ENCODE results near the gene JTB.

Gene JTB

GRCh38 chr1:153951183-153951582 is 26.3 kb downstream of the JTB start:
- no peak overlapping the region for H3K27ac ChIP-seq (ENCODE audit: low read length)
- H3K9me3 ChIP-seq (ENCODE audit: insufficient read depth, low read length, severe bottlenecking) = no peaks in the 10 kb centered on the region
- no peak for TF ChIP-seq EZH2 (IDR thresholded peaks at IDR 0.05; ENCODE audit: borderline replicate concordance, low read depth, low read length, severe bottlenecking)
- TF ChIP-seq CTCF (IDR thresholded peaks at IDR 0.05; ENCODE audit: borderline replicate concordance, extremely low read depth, low read length, poor library complexity, severe bottlenecking) = no peak
- H2AFZ ChIP-seq (ENCODE audit: low read depth, low read length) = no peak overlapping the region
- ATAC-seq (ENCODE audit: insufficient read depth, low read depth) (no peak), DNase-seq (no peak)
- no peak overlapping the region for H3K4me2 ChIP-seq (ENCODE audit: insufficient read depth, low read length)
- H3K4me1 ChIP-seq (ENCODE audit: insufficient read depth, low read length) = peaks cover 16% of the 10 kb centered on the region
- H3K27me3 ChIP-seq (ENCODE audit: insufficient read depth, low read length, poor library complexity) = no peaks in the 10 kb centered on the region
- no peak overlapping the region for H3K4me3 ChIP-seq (ENCODE audit: low read depth in 1 of 2, low read length in 2 of 2)
- H4K20me1 ChIP-seq (ENCODE audit: insufficient read depth, low read length) = peaks cover 36% of the 10 kb centered on the region
- H3K36me3 ChIP-seq (ENCODE audit: insufficient read depth, low read length) = peaks cover 77% of the 10 kb centered on the region
- H3K79me2 ChIP-seq (ENCODE audit: insufficient read depth, low read length) = peaks cover 41% of the 10 kb centered on the region
- H3K9ac ChIP-seq (ENCODE audit: low read depth, low read length) = no peak overlapping the region

GRCh38 chr1:153946622-153947241 is 30.7 kb downstream of the JTB start, which contains the start of gene DENND4B:
Gene DENND4B (minus strand): TSS chr1:153946718. CDS start chr1:153944374, 2,344 bp downstream.
- Histone ChIP-seq H3K9ac (ENCODE audit: low read depth, low read length) (peak within 1 kb of the TSS; percentile 88), H3K4me1 (ENCODE audit: insufficient read depth, low read length) (peaks cover 27% of the 10 kb centered on the region), H3K27ac (ENCODE audit: low read length) (peak within 1 kb of the TSS; percentile 78), H2AFZ (ENCODE audit: low read depth, low read length) (peak within 1 kb of the TSS; percentile 73), H3K9me3 (ENCODE audit: insufficient read depth, low read length, severe bottlenecking) (no peaks in the 10 kb centered on the region), H4K20me1 (ENCODE audit: insufficient read depth, low read length) (peaks cover 10% of the 10 kb centered on the region), H3K4me3 (ENCODE audit: low read depth in 1 of 2, low read length in 2 of 2) (peak within 1 kb of the TSS; percentile 75 to 90), H3K36me3 (ENCODE audit: insufficient read depth, low read length) (peaks cover 68% of the 10 kb centered on the region), H3K27me3 (ENCODE audit: insufficient read depth, low read length, poor library complexity) (no peaks in the 10 kb centered on the region), H3K4me2 (ENCODE audit: insufficient read depth, low read length) (peak within 1 kb of the TSS; percentile 80), H3K79me2 (ENCODE audit: insufficient read depth, low read length) (peaks cover 36% of the 10 kb centered on the region)
- DNase-seq (peak; percentile 76), ATAC-seq (ENCODE audit: insufficient read depth, low read depth) (peak; percentile 76)
- peak; percentile 92 for TF ChIP-seq CTCF (IDR thresholded peaks at IDR 0.05; ENCODE audit: borderline replicate concordance, extremely low read depth, low read length, poor library complexity, severe bottlenecking)
- no peak for TF ChIP-seq EZH2 (IDR thresholded peaks at IDR 0.05; ENCODE audit: borderline replicate concordance, low read depth, low read length, severe bottlenecking)

DNA sequence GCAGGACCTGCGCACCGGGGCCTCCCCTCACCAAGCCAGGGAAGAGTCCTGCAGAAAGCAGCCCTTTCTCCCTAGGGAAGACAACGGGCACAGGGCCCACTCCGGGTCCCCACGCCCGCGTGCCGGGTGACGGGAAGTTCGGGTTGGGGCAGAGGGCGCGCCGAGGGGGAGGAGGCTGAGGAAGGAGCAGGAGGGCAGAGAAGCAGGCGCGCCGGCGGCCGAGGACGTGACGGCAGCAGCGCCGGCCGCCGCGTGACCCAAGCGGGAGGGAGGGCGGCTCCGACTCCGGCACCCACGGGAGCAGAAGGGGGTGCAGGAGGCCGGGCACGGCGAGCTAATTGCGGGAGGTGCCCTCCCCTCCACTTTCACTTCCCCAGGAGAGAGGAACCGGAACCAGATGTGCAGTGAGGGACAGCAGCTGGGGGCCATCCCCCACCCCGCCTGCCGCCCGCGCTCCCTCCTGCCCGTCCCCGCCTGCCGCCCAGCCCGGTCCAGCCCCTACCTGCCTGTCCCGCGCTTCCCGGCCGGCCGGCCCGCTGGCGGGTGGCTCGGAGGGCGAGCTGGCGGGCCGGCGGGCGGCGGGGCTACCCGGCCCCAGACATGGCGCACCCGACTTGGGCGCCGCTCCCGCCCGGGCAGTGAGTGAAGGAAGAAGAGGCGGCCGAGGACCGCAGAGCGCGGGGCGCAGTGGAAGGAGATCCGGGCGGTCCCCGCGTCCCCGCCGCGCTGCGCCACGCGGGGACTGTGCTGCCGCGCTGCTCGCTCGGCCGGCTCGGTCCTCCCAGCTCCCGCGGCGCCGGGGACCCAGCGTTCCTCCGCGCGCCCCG is 31.5 kb downstream of the JTB start:
- H2AFZ ChIP-seq (ENCODE audit: low read depth, low read length) = peak overlapping the region; percentile 73
- TF ChIP-seq CTCF (IDR thresholded peaks at IDR 0.05; ENCODE audit: borderline replicate concordance, extremely low read depth, low read length, poor library complexity, severe bottlenecking) (no peak), EZH2 (IDR thresholded peaks at IDR 0.05; ENCODE audit: borderline replicate concordance, low read depth, low read length, severe bottlenecking) (no peak)
- peaks cover 11% of the 10 kb centered on the region for H4K20me1 ChIP-seq (ENCODE audit: insufficient read depth, low read length)
- H3K27me3 ChIP-seq (ENCODE audit: insufficient read depth, low read length, poor library complexity) = no peaks in the 10 kb centered on the region
- peak overlapping the region; percentile 80 for H3K4me2 ChIP-seq (ENCODE audit: insufficient read depth, low read length)
- ATAC-seq (ENCODE audit: insufficient read depth, low read depth) = peak; percentile 52
- H3K4me1 ChIP-seq (ENCODE audit: insufficient read depth, low read length) = peaks cover 27% of the 10 kb centered on the region
- H3K9me3 ChIP-seq (ENCODE audit: insufficient read depth, low read length, severe bottlenecking) = no peaks in the 10 kb centered on the region
- peak overlapping the region; percentile 75 to 90 for H3K4me3 ChIP-seq (ENCODE audit: low read depth in 1 of 2, low read length in 2 of 2)
- peak overlapping the region; percentile 88 for H3K9ac ChIP-seq (ENCODE audit: low read depth, low read length)
- peak; percentile 68 for DNase-seq
- peaks cover 68% of the 10 kb centered on the region for H3K36me3 ChIP-seq (ENCODE audit: insufficient read depth, low read length)
- peak overlapping the region; percentile 78 for H3K27ac ChIP-seq (ENCODE audit: low read length)
- peaks cover 36% of the 10 kb centered on the region for H3K79me2 ChIP-seq (ENCODE audit: insufficient read depth, low read length)
